Choroid plexus epithelial cell (primary cell): ENCODE measurements around the gene DEGS2.

Experiments
- DNase-seq: peaks from one replicate; pipeline ENCODE4 v3.0.0-alpha.2; 2010; ENCODE audit warnings: low read depth
- H3K4me3 ChIP-seq: 2 replicates; pipeline ENCODE4 v1.5.1; 2011; ENCODE audit warnings: low read depth, mild to moderate bottlenecking, control low read depth, low read length, moderate library complexity
- CTCF ChIP-seq: conservative IDR thresholded peaks from 2 replicates; pipeline ENCODE4 v1.5.1; 2011; ENCODE audit warnings: low read depth, mild to moderate bottlenecking, control low read depth, inconsistent platforms, low read length, moderate library complexity

Gene DEGS2

GRCh38 chr14:100150932-100151587, 8.4 kb downstream of the DEGS2 start:
- H3K4me3 ChIP-seq, result no peak overlapping the region
- DNase-seq, result no peak
- no peak for TF ChIP-seq CTCF

DNA sequence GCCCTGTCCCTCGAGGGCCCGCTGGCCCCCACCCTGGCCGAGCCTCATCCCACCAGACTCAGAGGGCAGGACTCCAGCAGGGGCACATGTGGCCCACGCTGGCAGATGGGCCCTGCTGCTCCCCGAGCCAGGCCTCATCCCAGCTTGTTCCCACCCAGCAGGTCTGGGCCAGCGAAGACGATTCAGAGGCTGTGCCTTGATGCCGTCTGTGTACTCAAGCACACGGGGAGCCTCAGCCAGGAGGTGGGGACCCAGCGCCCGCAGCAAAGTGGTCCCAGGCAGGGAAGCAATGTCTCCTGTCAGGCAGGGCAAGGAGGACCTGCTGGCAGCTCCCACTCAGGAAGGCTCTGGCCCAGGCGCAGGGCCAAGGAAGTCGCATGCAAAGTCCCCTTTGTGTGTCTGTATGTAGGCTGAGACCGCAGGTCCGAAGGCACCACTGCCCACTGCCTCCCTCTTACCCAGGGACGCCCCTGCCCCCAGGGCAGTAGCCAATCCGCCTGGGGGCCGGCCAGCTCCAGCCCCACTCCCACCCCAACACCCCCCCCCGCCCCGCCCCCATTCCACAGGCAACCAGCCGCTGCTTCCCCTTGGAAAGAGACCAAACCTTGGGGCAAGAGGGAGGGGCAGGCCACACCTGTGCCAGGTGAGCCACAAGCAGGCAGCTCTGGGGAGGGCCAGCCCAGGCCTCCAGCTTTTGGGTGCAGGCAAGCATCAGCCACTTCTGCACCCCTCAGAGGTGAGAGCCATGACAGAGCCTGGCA, 9.4 kb downstream of the DEGS2 start:
- no peak for DNase-seq
- no peak overlapping the region for H3K4me3 ChIP-seq
- no peak for TF ChIP-seq CTCF

- H3K4me3 ChIP-seq, result no peak overlapping the region
- no peak for TF ChIP-seq CTCF
Observed at GRCh38 chr14:100148837-100149731, 10.4 kb downstream of the DEGS2 start.

GRCh38 chr14:100147691-100148464, 11.6 kb downstream of the DEGS2 start:
- no peak overlapping the region for H3K4me3 ChIP-seq
- no peak for TF ChIP-seq CTCF
- DNase-seq, result no peak

More at GRCh38 chr14:100148837-100149731, 10.4 kb downstream of the DEGS2 start:
- no peak for DNase-seq

GRCh38 chr14:100147181-100147631, 12.2 kb downstream of the DEGS2 start:
- DNase-seq, result no peak
- H3K4me3 ChIP-seq, result no peak overlapping the region
- no peak for TF ChIP-seq CTCF

GRCh38 chr14:100146531-100147091, 12.8 kb downstream of the DEGS2 start:
- DNase-seq, result no peak
- no peak overlapping the region for H3K4me3 ChIP-seq
- TF ChIP-seq CTCF, result peak; percentile 10
